HL-60 (cell line): ENCODE data around the gene ADPRH.

Source experiments
- DNase-seq, 2 experiments: peaks; one replicate each; pipeline ENCODE4 v3.0.0-alpha.2; 2010 to 2020; ENCODE audit warnings: low read depth in 1 of 2, low spot score in 1 of 2
- H3K27ac ChIP-seq: fragments of 250-450 bp; sonication (Bioruptor Pico); replicated peaks from 2 replicates; pipeline ENCODE4 v1.5.1; 2020; ENCODE audit warnings: mild to moderate bottlenecking, moderate library complexity
- H3K27me3 ChIP-seq: fragments of 250-450 bp; sonication (Bioruptor Pico); 2 replicates; pipeline ENCODE4 v1.5.1; 2021; ENCODE audit warnings: mild to moderate bottlenecking, moderate library complexity; ENCODE audit not compliant: insufficient read depth, poor library complexity, severe bottlenecking
- H3K4me3 ChIP-seq: replicated peaks from 2 replicates; pipeline ENCODE4 v1.5.1; 2011; ENCODE audit warnings: mild to moderate bottlenecking, control low read depth, low read length; ENCODE audit not compliant: insufficient read depth
- CTCF ChIP-seq: IDR thresholded peaks from one replicate; pipeline ENCODE4 v1.5.1; 2011; ENCODE audit warnings: low read length, control low read depth, inconsistent platforms; ENCODE audit not compliant: insufficient read depth
- GABPA ChIP-seq: IDR thresholded peaks from 2 replicates; pipeline ENCODE4 v1.6.1; 2012; ENCODE audit warnings: low read depth
- POLR2AphosphoS5 ChIP-seq: IDR thresholded peaks from 2 replicates; pipeline ENCODE4 v1.6.1; 2012; ENCODE audit warnings: low read depth
- SPI1 ChIP-seq: IDR thresholded peaks from 2 replicates; pipeline ENCODE4 v1.6.1; 2012; ENCODE audit warnings: low read depth, mild to moderate bottlenecking, borderline replicate concordance
- TF ChIP-seq, protein P1 (sequence below): IDR thresholded peaks from 2 replicates; pipeline ENCODE4 v1.6.1; 2012; ENCODE audit warnings: low read depth; ENCODE audit not compliant: insufficient replicate concordance

The ADPRH gene

DNA sequence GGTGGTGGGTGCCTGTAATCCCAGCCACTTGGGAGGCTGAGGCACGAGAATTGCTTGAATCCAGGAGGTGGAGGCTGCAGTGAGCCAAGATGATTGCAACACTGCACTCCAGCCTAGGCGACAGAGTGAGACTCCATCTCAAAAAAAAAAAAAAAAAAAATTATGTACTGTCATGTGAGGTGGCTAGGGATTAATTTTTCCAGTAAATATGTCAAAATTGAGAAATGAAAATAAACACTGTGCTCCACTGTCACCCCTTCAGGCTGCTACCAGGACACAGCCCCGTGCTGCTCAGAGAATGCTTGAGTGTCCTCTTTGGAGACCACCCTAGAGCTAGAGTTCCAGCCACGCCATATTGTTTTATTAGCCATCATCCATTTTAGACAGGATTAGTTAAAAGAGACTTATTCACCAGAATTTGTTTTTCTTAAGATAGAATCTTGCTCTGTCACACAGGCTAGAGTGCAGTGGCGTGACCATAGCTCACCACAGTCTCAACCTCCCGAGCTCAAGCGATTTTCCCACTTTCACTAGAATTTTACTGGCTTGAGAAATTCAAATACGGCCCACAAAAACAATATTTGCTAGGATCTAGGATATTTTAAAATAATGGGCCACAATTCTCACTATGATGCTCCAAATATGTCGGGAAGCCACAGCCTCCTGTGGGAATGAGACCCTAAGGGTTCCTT lies 20.5 kb upstream of the ADPRH start:
- H3K4me3 ChIP-seq = no peak overlapping the region

GRCh38 chr3:119559441-119559963 lies 19.8 kb upstream of the ADPRH start, which contains the start of gene CD80:
TSS of gene CD80 (minus strand) at chr3:119559614. CDS start at chr3:119557728, 1,886 bp downstream.
- H3K27ac ChIP-seq = no peak within 1 kb of the TSS
- H3K4me3 ChIP-seq = no peak within 1 kb of the TSS
- TF ChIP-seq, protein P1, sequence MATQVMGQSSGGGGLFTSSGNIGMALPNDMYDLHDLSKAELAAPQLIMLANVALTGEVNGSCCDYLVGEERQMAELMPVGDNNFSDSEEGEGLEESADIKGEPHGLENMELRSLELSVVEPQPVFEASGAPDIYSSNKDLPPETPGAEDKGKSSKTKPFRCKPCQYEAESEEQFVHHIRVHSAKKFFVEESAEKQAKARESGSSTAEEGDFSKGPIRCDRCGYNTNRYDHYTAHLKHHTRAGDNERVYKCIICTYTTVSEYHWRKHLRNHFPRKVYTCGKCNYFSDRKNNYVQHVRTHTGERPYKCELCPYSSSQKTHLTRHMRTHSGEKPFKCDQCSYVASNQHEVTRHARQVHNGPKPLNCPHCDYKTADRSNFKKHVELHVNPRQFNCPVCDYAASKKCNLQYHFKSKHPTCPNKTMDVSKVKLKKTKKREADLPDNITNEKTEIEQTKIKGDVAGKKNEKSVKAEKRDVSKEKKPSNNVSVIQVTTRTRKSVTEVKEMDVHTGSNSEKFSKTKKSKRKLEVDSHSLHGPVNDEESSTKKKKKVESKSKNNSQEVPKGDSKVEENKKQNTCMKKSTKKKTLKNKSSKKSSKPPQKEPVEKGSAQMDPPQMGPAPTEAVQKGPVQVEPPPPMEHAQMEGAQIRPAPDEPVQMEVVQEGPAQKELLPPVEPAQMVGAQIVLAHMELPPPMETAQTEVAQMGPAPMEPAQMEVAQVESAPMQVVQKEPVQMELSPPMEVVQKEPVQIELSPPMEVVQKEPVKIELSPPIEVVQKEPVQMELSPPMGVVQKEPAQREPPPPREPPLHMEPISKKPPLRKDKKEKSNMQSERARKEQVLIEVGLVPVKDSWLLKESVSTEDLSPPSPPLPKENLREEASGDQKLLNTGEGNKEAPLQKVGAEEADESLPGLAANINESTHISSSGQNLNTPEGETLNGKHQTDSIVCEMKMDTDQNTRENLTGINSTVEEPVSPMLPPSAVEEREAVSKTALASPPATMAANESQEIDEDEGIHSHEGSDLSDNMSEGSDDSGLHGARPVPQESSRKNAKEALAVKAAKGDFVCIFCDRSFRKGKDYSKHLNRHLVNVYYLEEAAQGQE = no peak
- peak; percentile 26 for TF ChIP-seq CTCF
- peak; percentile 12 to 82 for DNase-seq
- H3K27me3 ChIP-seq = no peaks in the 10 kb centered on the region

More for the DNA sequence above, 20.5 kb upstream of the ADPRH start:
- TF ChIP-seq GABPA = no peak
- no peak for TF ChIP-seq CTCF
- TF ChIP-seq, protein P1 = no peak
- no peak for TF ChIP-seq SPI1
- no peak for TF ChIP-seq POLR2AphosphoS5
- H3K27me3 ChIP-seq = no peaks in the 10 kb centered on the region
- DNase-seq = no peak
- no peak overlapping the region for H3K27ac ChIP-seq

- H3K4me3 ChIP-seq = no peak overlapping the region
- H3K27ac ChIP-seq = no peak overlapping the region
- no peak for TF ChIP-seq POLR2AphosphoS5
- no peak for TF ChIP-seq SPI1
- TF ChIP-seq GABPA = no peak
- no peak for TF ChIP-seq CTCF
- TF ChIP-seq, protein P1 = no peak
- H3K27me3 ChIP-seq = no peaks in the 10 kb centered on the region
- no peak for DNase-seq
Measured at GRCh38 chr3:119560160-119560559, 19.1 kb upstream of the ADPRH start.
